Activated CD8-positive, alpha-beta memory T cell treated with anti-CD3 and anti-CD28 coated beads, Interleukin-2, amount 10 ng/mL, durations not matched to agents 7 days and 5 days (primary cell): Measurements from ENCODE around the gene GPR150. TPM values are rescaled to one million over a fixed set of nuclear protein-coding genes. Genes with fewer than 3 reads are reported as not detected.

Experiments
- ATAC-seq: fragments of 150-1000 bp; cut with Tn5 transposase; one replicate; pipeline ENCODE4 v1.10.0; 2021; ENCODE audit warnings: moderate library complexity
- CTCF ChIA-PET: fragments of 350-600 bp; sonication (Branson Sonifier 250); formaldehyde crosslinking; loops from one replicate; lab custom pipeline; 2021; ENCODE audit warnings: antibody characterized with exemption; lab: Charles Lee
- DNase-seq: peaks from one replicate; pipeline ENCODE4 v3.0.0-alpha.2; 2020
- H3K27ac Mint-ChIP-seq: one replicate; pipeline ENCODE4 v1.8.0; 2021; ENCODE audit warnings: mild to moderate bottlenecking, mixed read lengths
- H3K27me3 Mint-ChIP-seq: one replicate; pipeline ENCODE4 v1.8.0; 2021; ENCODE audit warnings: mixed read lengths
- H3K36me3 Mint-ChIP-seq: one replicate; pipeline ENCODE4 v1.8.0; 2021; ENCODE audit warnings: mild to moderate bottlenecking, mixed read lengths
- H3K4me1 Mint-ChIP-seq: one replicate; pipeline ENCODE4 v1.8.0; 2021; ENCODE audit warnings: mixed read lengths
- H3K4me3 Mint-ChIP-seq: one replicate; pipeline ENCODE4 v1.8.0; 2021; ENCODE audit warnings: mild to moderate bottlenecking, moderate library complexity, mixed read lengths
- H3K9me3 Mint-ChIP-seq: one replicate; pipeline ENCODE4 v1.8.0; 2022; ENCODE audit warnings: low read depth, mixed read lengths
- total RNA-seq, 2 experiments: library from RNA; stranded (reverse); gene quantifications; one replicate each; pipeline ENCODE4 v1.2.3, GENCODE V29; 2021

The GPR150 gene
- total RNA-seq, 2 experiments from 2014 or later: 0.28 to 0.58 TPM

- DNase-seq (no peak), ATAC-seq (no peak)
- Mint-ChIP-seq H3K9me3 (no peaks in the 10 kb centered on the region), H3K27me3 (peaks cover 4% of the 10 kb centered on the region), H3K27ac (no peak overlapping the region), H3K4me1 (peaks cover 1% of the 10 kb centered on the region), H3K36me3 (no peaks in the 10 kb centered on the region), H3K4me3 (no peak overlapping the region)
- CTCF ChIA-PET: interaction anchor here (4.6 kb wide), 1 partner anchor 113 kb away, joined by 33 read pairs; no protein-coding TSS in a partner anchor
These were observed 47.8 kb downstream of the GPR150 start for GRCh38 chr5:95667678-95668077.

DNA sequence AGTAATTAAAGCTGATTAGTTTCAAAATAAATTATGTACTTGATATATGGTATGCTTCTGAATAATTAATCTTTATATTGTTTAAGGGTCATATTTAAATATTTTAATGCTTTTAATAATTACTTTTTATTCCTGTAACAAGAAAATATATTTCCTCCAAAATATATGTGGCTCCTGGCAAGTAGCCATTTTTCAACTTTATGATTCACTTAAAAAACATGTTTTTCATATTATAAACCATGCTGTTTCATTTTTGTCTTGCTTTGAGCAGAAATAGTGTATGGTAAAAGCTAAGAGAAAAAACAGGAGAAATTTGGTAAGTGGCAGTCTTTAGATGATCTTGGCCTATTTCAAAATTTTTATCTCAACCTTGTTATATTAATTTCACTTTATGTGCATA lies 48.3 kb downstream of the GPR150 start:
- no peaks in the 10 kb centered on the region for H3K36me3 Mint-ChIP-seq
- no peak overlapping the region for H3K27ac Mint-ChIP-seq
- CTCF ChIA-PET: interaction anchor here (1.5 kb wide), 1 partner anchor 180 kb away, joined by 5 read pairs; no protein-coding TSS in a partner anchor
- H3K27me3 Mint-ChIP-seq: peaks cover 4% of the 10 kb centered on the region
- DNase-seq (no peak), ATAC-seq (no peak)
- H3K4me3 Mint-ChIP-seq: no peak overlapping the region
- peaks cover 1% of the 10 kb centered on the region for H3K4me1 Mint-ChIP-seq
- no peaks in the 10 kb centered on the region for H3K9me3 Mint-ChIP-seq

- H3K4me3 Mint-ChIP-seq: no peak overlapping the region
- no peak for DNase-seq
- H3K9me3 Mint-ChIP-seq: no peaks in the 10 kb centered on the region
- peaks cover 4% of the 10 kb centered on the region for H3K27me3 Mint-ChIP-seq
- ATAC-seq: no peak
- no peak overlapping the region for H3K27ac Mint-ChIP-seq
- CTCF ChIA-PET: interaction anchor here (1.5 kb wide), 1 partner anchor 179 kb away, joined by 5 read pairs; no protein-coding TSS in a partner anchor
- peaks cover 1% of the 10 kb centered on the region for H3K4me1 Mint-ChIP-seq
- no peaks in the 10 kb centered on the region for H3K36me3 Mint-ChIP-seq
These were observed 48.8 kb downstream of the GPR150 start for GRCh38 chr5:95668728-95669127.

- H3K27ac Mint-ChIP-seq: no peak overlapping the region
- DNase-seq (no peak), ATAC-seq (no peak)
- no peaks in the 10 kb centered on the region for H3K36me3 Mint-ChIP-seq
- no peaks in the 10 kb centered on the region for H3K4me1 Mint-ChIP-seq
- peaks cover 8% of the 10 kb centered on the region for H3K27me3 Mint-ChIP-seq
- no peak overlapping the region for H3K4me3 Mint-ChIP-seq
- CTCF ChIA-PET: interaction anchor here (1.5 kb wide), 1 partner anchor 179 kb away, joined by 5 read pairs; no protein-coding TSS in a partner anchor
- no peaks in the 10 kb centered on the region for H3K9me3 Mint-ChIP-seq
These were observed 49.7 kb downstream of the GPR150 start for GRCh38 chr5:95669540-95669939.

- no peak overlapping the region for H3K27ac Mint-ChIP-seq
- DNase-seq (no peak), ATAC-seq (no peak)
- no peaks in the 10 kb centered on the region for H3K4me1 Mint-ChIP-seq
- H3K27me3 Mint-ChIP-seq: peaks cover 11% of the 10 kb centered on the region
- no peaks in the 10 kb centered on the region for H3K36me3 Mint-ChIP-seq
- H3K9me3 Mint-ChIP-seq: no peaks in the 10 kb centered on the region
- no peak overlapping the region for H3K4me3 Mint-ChIP-seq
- CTCF ChIA-PET: interaction anchor here (1.3 kb wide), 1 partner anchor 23 kb away, joined by 4 read pairs; the partner anchor contains the start of gene RFESD
These were observed 50.1 kb downstream of the GPR150 start for GRCh38 chr5:95669985-95670384.

GRCh38 chr5:95670568-95670967 lies 50.7 kb downstream of the GPR150 start:
- peaks cover 11% of the 10 kb centered on the region for H3K27me3 Mint-ChIP-seq
- ATAC-seq: no peak
- no peaks in the 10 kb centered on the region for H3K36me3 Mint-ChIP-seq
- H3K9me3 Mint-ChIP-seq: no peaks in the 10 kb centered on the region
- no peak overlapping the region for H3K27ac Mint-ChIP-seq
- CTCF ChIA-PET: interaction anchor here (0.7 to 1.3 kb wide), 2 partner anchors 24 to 177 kb away, joined by 3 to 4 read pairs; partner anchors contain the start of gene RFESD
- DNase-seq: no peak
- H3K4me3 Mint-ChIP-seq: no peak overlapping the region
- H3K4me1 Mint-ChIP-seq: no peaks in the 10 kb centered on the region

Other genes starting within 250 kb of the GPR150 start
- not detected for gene FAM81B, start 228.7 kb upstream of the GPR150 start, total RNA-seq
- gene SKIC3, start 65.1 kb upstream of the GPR150 start, total RNA-seq: 10 to 100 TPM; 64.1 to 75.0 TPM
- 1 to 10 TPM; 4.3 to 4.9 TPM for gene ARSK, start 65.0 kb upstream of the GPR150 start, total RNA-seq
- gene RFESD, start 26.7 kb downstream of the GPR150 start, total RNA-seq: 1 to 10 TPM; 3.0 to 3.3 TPM
- gene SPATA9, start 62.9 kb downstream of the GPR150 start, total RNA-seq: not detected
- under 1 TPM; 0.35 to 0.55 TPM for gene RHOBTB3, start 111.2 kb downstream of the GPR150 start, total RNA-seq
- gene GLRX, start 202.6 kb downstream of the GPR150 start, total RNA-seq: 10 to 100 TPM; 65.3 to 67.1 TPM